Astrocyte (in vitro differentiated cells and primary cell): Measurements from ENCODE around the gene PLEKHG4B. TPM values are rescaled to one million over a fixed set of nuclear protein-coding genes. Genes with fewer than 3 reads are reported as not detected.

Experiments
- DNase-seq: peaks from one replicate; pipeline ENCODE4 v3.0.0-alpha.2; 2010; ENCODE audit warnings: low read depth
- FAIRE-seq: peaks from 2 replicates; lab custom pipeline; 2011; peaks lifted over from hg19 to GRCh38; lab: Jason Lieb, UNC
- H2AFZ ChIP-seq: 2 replicates; pipeline ENCODE4 v1.6.0; 2012; ENCODE audit warnings: low read depth, low read length, inconsistent platforms
- H3K27ac ChIP-seq: 2 replicates; pipeline ENCODE4 v1.5.1; 2011; ENCODE audit warnings: low read depth, low read length, inconsistent platforms
- H3K27me3 ChIP-seq: 2 replicates; pipeline ENCODE4 v1.6.0; 2011; ENCODE audit warnings: low read length, inconsistent platforms; ENCODE audit not compliant: insufficient read depth
- H3K36me3 ChIP-seq: 2 replicates; pipeline ENCODE4 v1.5.1; 2011; ENCODE audit warnings: low read length, inconsistent platforms; ENCODE audit not compliant: insufficient read depth
- H3K4me1 ChIP-seq: 2 replicates; pipeline ENCODE4 v1.5.1; 2011; ENCODE audit warnings: low read length, inconsistent platforms; ENCODE audit not compliant: insufficient read depth
- H3K4me2 ChIP-seq: 2 replicates; pipeline ENCODE4 v1.6.0; 2012; ENCODE audit warnings: low read length, inconsistent platforms
- H3K4me3 ChIP-seq: 2 replicates; pipeline ENCODE4 v1.5.1; 2011; ENCODE audit warnings: low read depth, mild to moderate bottlenecking, low read length, inconsistent platforms; ENCODE audit not compliant: insufficient read depth
- H3K79me2 ChIP-seq: 2 replicates; pipeline ENCODE4 v1.6.0; 2012; ENCODE audit warnings: mild to moderate bottlenecking, low read length, inconsistent platforms; ENCODE audit not compliant: insufficient read depth
- H3K9ac ChIP-seq: 2 replicates; pipeline ENCODE4 v1.6.0; 2012; ENCODE audit warnings: mild to moderate bottlenecking, low read length, inconsistent platforms
- H3K9me3 ChIP-seq: 2 replicates; pipeline ENCODE4 v1.5.1; 2012; ENCODE audit warnings: low read depth, mild to moderate bottlenecking, low read length, inconsistent platforms; ENCODE audit not compliant: insufficient read depth
- H4K20me1 ChIP-seq: 2 replicates; pipeline ENCODE4 v1.6.0; 2012; ENCODE audit warnings: low read length, inconsistent platforms; ENCODE audit not compliant: insufficient read depth
- H3K27ac Mint-ChIP-seq: one replicate; pipeline ENCODE4 v1.8.0; 2021; ENCODE audit warnings: mild to moderate bottlenecking, mixed read lengths; ENCODE audit not compliant: unreplicated experiment
- H3K27me3 Mint-ChIP-seq: one replicate; pipeline ENCODE4 v1.8.0; 2021; ENCODE audit warnings: low read depth, mixed read lengths; ENCODE audit not compliant: unreplicated experiment
- H3K36me3 Mint-ChIP-seq: one replicate; pipeline ENCODE4 v1.8.0; 2021; ENCODE audit warnings: low read depth, mixed read lengths; ENCODE audit not compliant: unreplicated experiment
- H3K4me1 Mint-ChIP-seq: one replicate; pipeline ENCODE4 v1.8.0; 2021; ENCODE audit warnings: low read depth, mixed read lengths; ENCODE audit not compliant: unreplicated experiment
- H3K4me3 Mint-ChIP-seq: one replicate; pipeline ENCODE4 v1.8.0; 2021; ENCODE audit warnings: mild to moderate bottlenecking, moderate library complexity, mixed read lengths; ENCODE audit not compliant: unreplicated experiment
- H3K9me3 Mint-ChIP-seq: one replicate; pipeline ENCODE4 v1.8.0; 2021; ENCODE audit warnings: mild to moderate bottlenecking, mixed read lengths; ENCODE audit not compliant: unreplicated experiment
- CTCF ChIP-seq: IDR thresholded peaks from 2 replicates; pipeline ENCODE4 v1.5.1; 2011; ENCODE audit warnings: low read depth, mild to moderate bottlenecking, inconsistent platforms, low read length, moderate library complexity; ENCODE audit not compliant: insufficient read depth
- EZH2 ChIP-seq: IDR thresholded peaks from 2 replicates; pipeline ENCODE4 v1.6.1; 2012; ENCODE audit warnings: mild to moderate bottlenecking, low read length, inconsistent platforms; ENCODE audit not compliant: insufficient read depth
- total RNA-seq: library from RNA; stranded (reverse); gene quantifications from 2 replicates; pipeline ENCODE4 v1.2.1, GENCODE V29; 2021

PLEKHG4B gene
- total RNA-seq, 1 donor from 2014 or later, result 8.1 TPM

GRCh38 chr5:96976-97660, 5.2 kb downstream of the PLEKHG4B start:
- H3K9me3 ChIP-seq, result no peaks in the 10 kb centered on the region
- no peaks in the 10 kb centered on the region for H3K9me3 Mint-ChIP-seq
- FAIRE-seq (no peak), DNase-seq (no peak)
- H3K36me3 ChIP-seq, result no peaks in the 10 kb centered on the region
- H3K27ac Mint-ChIP-seq, result no peak overlapping the region
- no peak overlapping the region for H3K4me3 Mint-ChIP-seq
- no peak overlapping the region for H3K4me3 ChIP-seq
- no peak overlapping the region for H3K27ac ChIP-seq
- peaks cover 6% of the 10 kb centered on the region for H3K4me1 Mint-ChIP-seq
- H4K20me1 ChIP-seq, result peaks cover 27% of the 10 kb centered on the region
- H3K79me2 ChIP-seq, result peaks cover 40% of the 10 kb centered on the region
- H3K27me3 ChIP-seq, result peaks cover 3% of the 10 kb centered on the region
- peaks cover 3% of the 10 kb centered on the region for H3K4me1 ChIP-seq
- peaks cover 4% of the 10 kb centered on the region for H3K36me3 Mint-ChIP-seq
- H3K9ac ChIP-seq, result no peak overlapping the region
- H3K27me3 Mint-ChIP-seq, result peaks cover 12% of the 10 kb centered on the region
- no peak overlapping the region for H3K4me2 ChIP-seq
- no peak for TF ChIP-seq CTCF
- TF ChIP-seq EZH2, result no peak
- H2AFZ ChIP-seq, result no peak overlapping the region

GRCh38 chr5:99815-100214, 7.8 kb downstream of the PLEKHG4B start:
- no peak overlapping the region for H3K4me3 Mint-ChIP-seq
- H3K27ac Mint-ChIP-seq, result no peak overlapping the region
- H3K79me2 ChIP-seq, result peaks cover 28% of the 10 kb centered on the region

More at GRCh38 chr5:99815-100214, 7.8 kb downstream of the PLEKHG4B start:
- Mint-ChIP-seq H3K4me1 (peaks cover 21% of the 10 kb centered on the region), H3K27me3 (peaks cover 7% of the 10 kb centered on the region), H3K36me3 (peaks cover 4% of the 10 kb centered on the region), H3K9me3 (no peaks in the 10 kb centered on the region)
- H3K4me3 ChIP-seq, result no peak overlapping the region
- H3K9me3 ChIP-seq, result no peaks in the 10 kb centered on the region
- H3K4me2 ChIP-seq, result peak overlapping the region; percentile 1
- no peaks in the 10 kb centered on the region for H3K36me3 ChIP-seq
- H2AFZ ChIP-seq, result no peak overlapping the region
- DNase-seq (peak; percentile 10), FAIRE-seq (no peak)
- H3K27ac ChIP-seq, result no peak overlapping the region
- H3K4me1 ChIP-seq, result no peaks in the 10 kb centered on the region
- H3K27me3 ChIP-seq, result peaks cover 3% of the 10 kb centered on the region
- TF ChIP-seq EZH2 (no peak), CTCF (no peak)
- H3K9ac ChIP-seq, result no peak overlapping the region
- peaks cover 35% of the 10 kb centered on the region for H4K20me1 ChIP-seq
